RPMI8226 (cell line): ENCODE results near the gene HHATL.
A peak's percentile ranks its signal among the peaks of the same experiment; 100 is the strongest.

Source experiments
- DNase-seq: peaks from one replicate; pipeline ENCODE4 v3.0.0-alpha.2; 2015

The HHATL gene

DNA sequence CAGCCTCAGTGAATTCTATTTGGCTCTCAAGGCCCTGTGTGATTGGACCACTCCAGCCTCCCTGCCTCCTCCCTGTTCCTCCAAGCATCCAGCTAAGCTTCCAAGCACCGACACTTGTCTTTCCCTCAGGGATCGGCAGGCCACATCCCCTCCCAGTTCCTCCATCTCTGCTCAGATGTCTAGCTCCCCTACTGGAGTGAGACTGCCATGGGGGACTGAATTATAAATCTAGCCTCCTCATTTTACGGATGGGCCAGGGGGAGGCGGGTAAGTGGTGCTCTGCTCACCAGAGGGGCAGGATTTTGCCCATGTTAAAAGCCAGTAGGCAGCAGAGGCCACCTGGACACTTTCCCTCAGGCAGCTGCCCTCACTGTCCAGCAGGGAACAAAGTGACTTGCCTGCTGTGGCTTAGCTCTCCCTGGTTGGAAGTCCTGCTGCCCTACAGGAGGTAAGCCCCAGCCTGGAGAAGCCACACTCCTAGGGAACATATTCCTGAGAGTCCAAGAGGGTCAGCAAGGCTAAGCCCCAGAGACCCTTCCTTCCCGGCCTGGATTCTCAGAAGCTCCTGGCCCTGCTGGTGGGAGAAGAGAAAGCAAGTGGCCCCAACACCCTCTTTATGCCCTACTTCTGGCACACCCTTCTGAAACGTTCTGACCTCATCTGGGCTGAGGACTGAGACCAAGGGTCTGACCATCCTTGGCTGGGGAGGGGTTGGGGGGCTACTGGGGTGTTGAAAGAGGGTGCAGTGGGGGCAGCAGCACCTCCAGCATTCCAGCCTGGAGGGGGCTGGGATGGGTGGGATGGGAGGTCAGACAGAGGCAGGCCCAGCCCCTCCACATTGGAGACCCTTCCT lies 9.1 kb upstream of the HHATL start:
- DNase-seq = no peak

DNA sequence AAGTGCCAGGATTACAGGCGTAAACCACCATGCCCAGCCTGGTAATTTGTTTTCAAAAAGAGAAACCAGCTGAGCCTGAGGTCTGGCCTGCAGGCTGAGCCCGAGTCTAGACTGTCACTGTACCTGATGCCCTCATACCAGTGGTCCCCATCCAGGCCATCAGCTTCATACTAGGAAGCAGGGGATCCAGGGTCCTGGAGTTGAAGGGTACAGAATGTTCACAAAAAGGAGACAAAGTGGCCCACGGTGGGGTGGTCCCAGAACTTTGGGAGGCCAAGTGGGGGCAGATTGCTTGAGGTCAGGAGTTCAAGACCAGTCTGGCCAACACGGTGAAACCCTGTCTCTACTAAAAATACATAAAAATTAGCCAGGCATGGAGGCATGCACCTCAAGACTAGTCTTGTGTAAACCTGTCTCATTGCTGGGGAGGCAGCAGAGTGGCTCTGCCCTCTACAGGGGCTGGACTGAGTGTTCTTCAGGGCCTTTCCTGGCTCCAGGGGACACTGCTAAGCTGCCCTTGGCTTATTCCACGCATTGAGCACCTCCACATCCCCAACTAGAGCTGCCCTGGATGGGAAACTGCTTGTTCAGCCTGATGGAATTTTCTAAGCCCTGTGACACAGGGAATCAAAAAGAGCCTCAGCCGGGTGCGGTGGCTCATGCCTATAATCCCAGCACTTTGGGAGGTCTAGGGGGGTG lies 7.9 kb upstream of the HHATL start:
- no peak for DNase-seq

- DNase-seq = no peak
Observed at GRCh38 chr3:42709621-42710020, 7.0 kb upstream of the HHATL start.

GRCh38 chr3:42708611-42709151 lies 6.1 kb upstream of the HHATL start:
- DNase-seq = no peak

DNA sequence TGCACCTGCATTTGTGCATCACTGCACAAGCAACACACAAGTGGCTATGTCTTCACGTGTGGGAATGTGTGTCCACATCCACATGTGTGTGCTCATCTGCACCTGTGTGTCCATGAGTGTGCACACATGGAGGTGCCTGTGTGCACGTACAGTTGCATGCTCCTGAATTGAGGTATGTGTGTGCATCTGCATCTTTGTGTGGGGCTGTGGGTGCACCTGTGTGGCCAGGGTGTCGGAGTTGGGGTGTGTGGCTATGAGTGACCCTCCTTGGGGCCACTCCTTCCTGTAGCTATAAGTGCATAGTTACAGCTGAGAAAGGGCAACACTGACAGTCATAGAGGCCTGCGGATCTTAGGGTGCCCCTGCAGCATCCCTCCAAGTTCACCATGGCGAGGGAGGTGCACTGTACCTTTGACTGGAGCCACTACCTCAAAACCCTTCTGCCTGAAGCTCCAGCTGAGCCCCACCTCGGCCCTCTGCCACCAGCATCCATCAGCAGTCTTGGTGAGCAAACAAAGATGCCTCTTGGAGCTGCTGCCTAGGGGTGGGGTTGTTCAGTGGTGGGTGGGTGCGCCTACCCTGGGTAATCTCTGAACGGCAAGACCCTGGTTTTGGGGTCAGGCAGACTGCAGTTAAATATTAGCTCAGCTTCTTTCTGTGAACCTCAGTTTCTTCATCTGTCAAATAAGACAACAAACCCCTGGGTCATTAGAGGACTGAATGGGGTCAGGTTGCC lies 5.2 kb upstream of the HHATL start:
- no peak for DNase-seq

- no peak for DNase-seq
Observed at GRCh38 chr3:42706721-42707619, 4.4 kb upstream of the HHATL start.

GRCh38 chr3:42705962-42706585 lies 3.5 kb upstream of the HHATL start:
- no peak for DNase-seq

DNA sequence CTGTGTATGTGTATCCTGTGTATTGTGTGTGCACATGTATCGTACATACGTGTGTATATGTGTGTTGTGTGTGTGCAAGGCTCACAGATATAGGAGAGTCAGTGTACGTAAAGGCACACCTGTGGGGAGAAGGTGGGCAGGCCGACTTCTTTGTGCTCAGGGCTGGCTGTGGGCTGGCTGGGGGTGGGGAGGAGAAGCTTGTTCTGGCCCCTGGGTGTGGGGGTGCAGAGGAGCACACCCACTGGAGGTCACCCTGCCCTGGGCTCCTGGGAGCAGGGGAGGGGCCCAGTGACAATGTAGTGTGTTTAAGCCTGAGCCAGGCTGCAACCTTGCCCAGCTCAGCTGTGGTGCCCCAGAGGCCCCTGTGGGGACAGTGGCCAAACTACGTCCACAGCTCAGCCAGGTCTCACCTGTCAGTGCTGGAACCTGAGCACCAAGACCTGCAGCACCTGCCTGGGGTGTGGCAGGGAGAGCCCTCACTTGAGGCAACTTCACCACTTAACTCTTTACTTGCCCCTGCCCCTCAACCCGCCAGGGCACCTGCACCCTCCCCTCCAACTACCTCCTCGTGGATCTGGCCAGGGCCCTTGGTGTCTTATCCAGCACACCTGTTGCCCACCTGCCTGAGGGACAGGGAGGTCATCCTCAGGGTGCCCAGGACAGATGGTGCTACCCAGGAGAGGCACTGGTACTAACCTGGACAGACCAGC lies 2.6 kb upstream of the HHATL start:
- no peak for DNase-seq

GRCh38 chr3:42704136-42704841 lies 1.7 kb upstream of the HHATL start:
- DNase-seq = no peak

DNA sequence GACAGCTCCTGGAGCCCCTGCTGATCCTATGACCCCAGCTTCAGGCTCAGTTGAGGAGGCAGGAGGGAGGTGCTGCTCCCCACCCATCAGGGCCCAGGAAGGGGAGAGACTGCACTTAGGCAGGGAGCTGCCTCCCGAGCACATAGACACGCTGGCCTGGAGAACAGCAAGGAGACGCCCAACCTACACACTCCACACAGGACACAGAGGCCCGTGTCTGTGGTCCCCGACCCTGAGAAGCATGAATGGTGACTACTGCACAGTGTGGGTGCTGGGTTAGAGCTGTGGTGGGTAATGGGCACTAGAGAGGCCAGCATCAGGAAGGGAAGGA lies 1.1 kb upstream of the HHATL start:
- DNase-seq = no peak

GRCh38 chr3:42702982-42703694 lies 540 bp upstream of the HHATL start:
- no peak for DNase-seq

- peak; percentile 85 for DNase-seq
Observed at GRCh38 chr3:42701371-42702065, 1.1 kb downstream of the HHATL start.

DNA sequence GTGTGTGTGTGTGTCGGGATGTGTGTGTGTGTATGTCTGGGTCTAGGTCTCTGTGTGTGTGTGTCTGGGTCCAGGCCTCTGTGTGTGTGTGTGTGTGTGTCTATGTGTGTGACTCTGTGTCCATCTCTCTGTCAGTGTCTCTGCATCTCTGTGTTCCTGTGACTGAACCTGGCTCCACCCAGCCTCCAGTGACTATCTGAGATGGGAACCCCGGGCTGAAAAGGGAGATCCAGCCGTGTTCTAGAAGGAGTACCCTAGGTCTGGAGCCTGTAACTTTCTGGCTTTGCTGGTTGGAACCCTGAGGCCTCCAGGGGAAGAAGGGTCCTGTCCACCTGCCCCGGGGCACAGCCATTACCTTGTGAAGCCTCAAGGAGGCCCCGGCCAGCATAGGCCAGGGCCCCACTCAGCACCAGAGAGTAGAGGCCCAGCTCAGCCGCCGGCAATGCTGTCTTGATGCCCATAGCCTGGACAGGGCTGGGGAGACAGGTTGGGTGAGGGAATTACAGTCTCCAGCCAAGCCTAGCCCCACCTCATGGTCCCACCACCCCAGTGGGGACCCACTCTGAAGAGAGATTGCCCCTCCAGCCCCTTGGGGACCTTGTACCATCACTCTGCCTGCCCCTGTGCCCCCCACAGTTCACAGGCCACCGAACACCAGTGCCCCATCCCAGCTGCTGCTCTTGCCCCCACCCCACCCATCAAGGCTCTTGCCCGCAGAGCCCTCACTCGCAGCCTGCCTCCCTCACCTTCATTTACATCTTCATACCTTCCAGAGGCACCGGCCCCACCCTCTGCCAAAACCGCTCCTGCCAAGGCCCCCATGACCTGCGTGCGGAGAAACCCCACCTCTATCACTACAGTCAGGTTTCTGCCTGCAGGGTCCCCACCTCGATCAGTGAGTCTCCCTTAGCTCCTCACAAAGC lies 2.0 kb downstream of the HHATL start:
- no peak for DNase-seq

DNA sequence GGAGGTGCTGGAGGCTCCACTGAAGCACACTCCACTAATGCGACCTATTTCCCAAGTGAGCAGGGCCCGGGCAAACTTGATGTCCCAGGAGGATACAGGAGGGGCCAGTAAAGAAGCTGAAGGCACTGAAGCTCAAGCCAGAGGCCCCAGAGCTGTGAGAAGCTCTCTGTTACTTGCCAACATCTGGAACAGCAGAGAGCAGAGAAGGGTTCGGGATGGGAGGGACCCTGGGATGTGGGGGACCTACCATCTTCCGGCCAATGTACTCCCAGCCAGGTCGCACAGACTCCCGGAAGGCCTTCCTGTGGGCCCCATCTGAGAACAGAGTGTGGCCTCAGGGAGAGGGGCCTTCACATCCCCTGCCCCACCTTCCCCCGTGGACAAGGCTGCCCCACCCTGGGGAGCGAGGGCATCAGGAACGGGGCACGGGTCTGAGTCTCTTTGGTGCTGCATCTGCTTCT lies 3.1 kb downstream of the HHATL start:
- no peak for DNase-seq

- DNase-seq = peak; percentile 85
Observed at GRCh38 chr3:42698911-42699230, 3.7 kb downstream of the HHATL start.

- no peak for DNase-seq
Observed at GRCh38 chr3:42698216-42698910, 4.2 kb downstream of the HHATL start.

DNA sequence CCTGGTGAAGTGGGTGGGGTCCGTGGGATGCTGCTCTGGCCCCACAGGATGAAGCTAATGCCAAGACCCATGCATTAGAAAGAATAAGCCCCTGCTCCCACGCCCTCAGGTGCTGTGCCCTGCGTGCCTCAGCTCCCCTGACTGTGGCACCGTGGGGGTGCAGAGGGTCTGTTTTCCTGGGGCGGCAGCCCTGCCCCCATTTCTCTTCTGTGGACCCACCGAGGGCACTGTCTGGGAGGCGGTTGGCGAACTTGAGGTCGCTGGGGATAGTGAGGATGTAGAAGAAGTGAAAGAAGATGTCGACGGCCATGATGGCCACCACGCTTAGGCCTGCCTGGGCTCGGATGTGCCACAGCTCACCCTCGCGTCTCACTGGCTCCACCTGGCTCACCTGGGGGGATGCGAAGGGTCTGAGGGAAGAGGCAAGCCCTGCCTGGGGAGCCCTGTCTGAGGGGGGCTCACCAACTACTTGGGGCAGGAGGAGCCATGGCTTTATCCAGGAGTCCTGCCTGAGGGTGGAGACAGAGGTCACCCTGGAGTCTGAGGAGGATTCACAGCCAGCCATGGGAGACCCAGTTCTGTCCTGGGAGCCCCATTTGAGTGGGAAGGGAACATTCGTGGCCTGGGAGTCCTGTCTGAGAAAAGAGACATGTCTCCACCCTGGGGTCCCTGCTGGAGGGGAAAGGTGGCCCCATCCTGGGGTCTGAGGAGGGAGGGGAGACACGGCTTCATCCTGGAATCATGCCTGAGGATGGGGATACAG lies 5.1 kb downstream of the HHATL start:
- DNase-seq = no peak
